Activated CD8-positive, alpha-beta memory T cell treated with anti-CD3 and anti-CD28 coated beads, Interleukin-2, amount 50 U/mL, for 4 hours (primary cell): ENCODE data around the gene TTYH3.

Source experiments
- DNase-seq: peaks from one replicate; pipeline ENCODE4 v3.0.0-alpha.2; 2020

TTYH3 gene

GRCh38 chr7:2710901-2711551 lies 79.2 kb downstream of the TTYH3 start:
- no peak for DNase-seq

- no peak for DNase-seq
These were observed 80.3 kb downstream of the TTYH3 start for GRCh38 chr7:2711895-2712675.

- no peak for DNase-seq
These were observed 81.6 kb downstream of the TTYH3 start for GRCh38 chr7:2713370-2713769.

- no peak for DNase-seq
These were observed 82.2 kb downstream of the TTYH3 start for GRCh38 chr7:2713978-2714377.
